ENCODE measurements around the gene APP. TPM values are rescaled to one million over a fixed set of nuclear protein-coding genes. Genes with fewer than 3 reads are reported as not detected.
"Not testable (repeated sequence)": the region's sequence is repeated elsewhere in the genome, so short reads cannot be mapped to it uniquely, and the experiment has no call there.

Gene APP
- total RNA-seq, 2 donors from 2014 or later = 20.5 to 46.6 TPM

DNA sequence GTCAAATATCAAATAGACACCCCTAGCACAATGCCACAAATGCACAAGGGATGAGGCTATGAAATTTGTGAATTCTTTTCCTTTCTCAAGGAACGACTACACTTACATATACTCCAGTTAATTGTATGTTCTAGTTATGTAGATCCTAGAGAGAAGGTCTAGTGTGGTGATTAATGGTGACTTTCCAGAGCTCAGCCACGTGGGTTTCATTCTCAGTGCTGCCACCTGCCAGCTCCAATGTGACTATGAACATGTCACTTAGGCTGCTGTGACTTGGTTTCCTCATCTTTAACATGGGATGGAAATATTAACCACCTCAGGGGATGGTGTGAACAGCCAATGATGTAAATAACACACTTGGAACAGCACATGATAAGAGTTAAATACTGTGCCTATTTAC lies 138.3 kb downstream of the APP start:
- no peaks in the 10 kb centered on the region for H3K27me3 Mint-ChIP-seq
- peak; percentile 56 for ATAC-seq (replicated peaks)
- H3K36me3 Mint-ChIP-seq (ENCODE audit: low read depth) = peaks cover 13% of the 10 kb centered on the region
- peaks cover 4% of the 10 kb centered on the region for H3K4me1 Mint-ChIP-seq
- H3K27ac Mint-ChIP-seq = no peak overlapping the region
- no peak overlapping the region for H3K4me3 Mint-ChIP-seq
- no peaks in the 10 kb centered on the region for H3K9me3 Mint-ChIP-seq

DNA sequence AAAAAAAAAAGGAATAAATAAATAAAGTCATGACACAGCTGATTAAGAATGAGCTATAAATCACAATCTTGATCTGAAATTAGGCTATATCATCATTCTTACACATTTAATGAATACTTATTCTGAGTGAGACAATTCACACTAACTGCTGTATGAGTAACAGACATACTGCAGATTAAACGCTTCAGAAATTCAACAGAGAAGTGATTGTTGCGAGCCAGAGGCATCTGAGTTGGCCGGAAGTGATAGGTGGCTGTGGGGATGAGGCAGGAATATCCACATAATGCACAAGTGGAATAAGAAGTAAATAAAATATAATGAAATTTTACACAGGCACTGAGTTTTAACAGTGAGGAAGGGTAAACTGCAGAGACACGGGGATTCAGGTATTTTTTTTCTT lies 142.4 kb downstream of the APP start:
- peaks cover 24% of the 10 kb centered on the region for H3K36me3 Mint-ChIP-seq (ENCODE audit: low read depth)
- ATAC-seq (replicated peaks) = no peak
- H3K9me3 Mint-ChIP-seq = no peaks in the 10 kb centered on the region
- H3K27me3 Mint-ChIP-seq = no peaks in the 10 kb centered on the region
- H3K27ac Mint-ChIP-seq = no peak overlapping the region
- peaks cover under 1% of the 10 kb centered on the region for H3K4me1 Mint-ChIP-seq
- no peak overlapping the region for H3K4me3 Mint-ChIP-seq

DNA sequence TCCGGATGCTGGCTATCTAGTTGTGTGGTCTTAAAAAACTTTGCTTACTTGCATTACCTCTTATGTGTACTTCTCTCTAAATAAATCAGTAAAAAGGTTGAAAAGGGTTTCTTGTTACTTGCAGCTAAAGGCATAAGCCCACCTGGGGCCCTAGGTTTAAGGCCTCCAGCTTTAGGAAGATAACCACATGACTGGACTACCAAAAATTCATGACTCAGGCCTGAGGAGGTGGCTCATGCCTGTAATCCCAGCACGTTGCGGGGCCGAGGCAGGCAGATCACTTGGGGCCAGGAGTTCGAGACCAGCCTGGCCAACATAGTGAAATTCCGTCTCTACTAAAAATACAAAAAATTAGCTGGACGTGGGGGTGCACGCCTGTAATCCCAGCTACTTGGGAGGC lies 142.9 kb downstream of the APP start:
- ATAC-seq (replicated peaks) = no peak
- no peak overlapping the region for H3K27ac Mint-ChIP-seq
- H3K4me3 Mint-ChIP-seq = no peak overlapping the region
- no peaks in the 10 kb centered on the region for H3K9me3 Mint-ChIP-seq
- no peaks in the 10 kb centered on the region for H3K4me1 Mint-ChIP-seq
- peaks cover 24% of the 10 kb centered on the region for H3K36me3 Mint-ChIP-seq (ENCODE audit: low read depth)
- H3K27me3 Mint-ChIP-seq = no peaks in the 10 kb centered on the region

DNA sequence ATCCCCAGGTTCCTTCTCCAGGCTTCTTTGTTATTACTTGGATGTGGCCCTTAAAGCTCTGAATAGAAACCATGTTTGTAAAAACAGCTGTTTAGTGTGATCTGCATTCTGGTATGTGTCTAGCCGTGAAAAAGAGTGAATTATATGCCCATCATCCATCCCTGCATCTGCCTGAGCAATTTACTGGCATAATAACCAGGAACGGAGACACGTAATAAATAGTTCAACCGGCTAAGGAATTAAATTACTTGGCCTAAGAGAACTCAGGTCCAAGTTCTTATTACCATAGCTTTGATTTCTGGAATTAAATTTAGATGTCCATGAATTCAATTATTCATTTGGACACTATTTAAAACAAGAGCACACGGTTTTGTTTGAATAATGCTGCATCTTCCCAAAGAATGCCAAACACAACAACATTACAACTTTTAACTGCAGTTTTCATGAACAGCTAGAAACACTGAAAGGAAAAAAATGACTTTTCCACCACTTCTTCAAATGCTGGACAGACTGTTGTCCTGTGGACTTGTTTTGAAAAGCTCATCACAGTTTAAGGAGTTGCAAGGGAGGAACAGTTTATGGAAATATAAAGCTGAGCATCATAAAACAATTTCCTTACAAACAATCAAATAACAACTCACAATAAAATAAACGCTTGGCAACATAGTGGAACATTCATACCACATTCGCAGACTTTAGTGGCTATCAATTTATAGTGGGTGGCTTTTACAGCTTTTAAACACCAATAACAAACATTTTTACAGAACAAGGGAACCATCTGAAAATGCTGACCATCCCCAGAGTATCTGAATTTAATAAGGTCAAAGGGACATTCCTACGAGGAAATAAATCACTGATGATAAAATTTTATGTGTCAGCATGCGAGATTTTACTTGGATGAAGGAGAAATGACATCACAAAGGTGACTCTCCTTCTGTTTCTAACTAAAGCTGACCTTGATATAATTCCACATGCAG lies 144.7 kb downstream of the APP start:
- no peaks in the 10 kb centered on the region for H3K9me3 Mint-ChIP-seq
- H3K36me3 Mint-ChIP-seq (ENCODE audit: low read depth) = peaks cover 40% of the 10 kb centered on the region
- H3K27ac Mint-ChIP-seq = no peak overlapping the region
- H3K4me3 Mint-ChIP-seq = no peak overlapping the region
- no peak for ATAC-seq (replicated peaks)
- H3K27me3 Mint-ChIP-seq = no peaks in the 10 kb centered on the region
- no peaks in the 10 kb centered on the region for H3K4me1 Mint-ChIP-seq

DNA sequence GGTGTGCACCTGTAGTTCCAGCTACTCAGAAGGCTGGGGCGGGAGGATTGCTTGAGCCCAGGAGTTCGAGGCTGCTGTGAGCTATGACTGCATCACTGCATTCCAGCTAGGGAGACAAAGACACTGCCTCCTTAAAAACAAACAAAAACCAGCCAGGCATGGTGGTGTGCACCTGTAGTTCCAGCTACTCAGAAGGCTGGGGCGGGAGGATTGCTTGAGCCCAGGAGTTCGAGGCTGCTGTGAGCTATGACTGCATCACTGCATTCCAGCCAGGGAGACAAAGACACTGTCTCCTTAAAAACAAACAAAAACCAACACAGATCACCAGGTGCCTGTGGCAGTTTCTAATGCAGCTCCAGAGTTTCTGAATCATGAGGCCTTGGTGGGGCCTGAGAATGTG lies 147.2 kb downstream of the APP start:
- not testable (repeated sequence) for H3K4me1 Mint-ChIP-seq; H3K9me3 Mint-ChIP-seq; ATAC-seq (replicated peaks); H3K27me3 Mint-ChIP-seq; H3K4me3 Mint-ChIP-seq; H3K27ac Mint-ChIP-seq
- peaks cover 39% of the 10 kb centered on the region for H3K36me3 Mint-ChIP-seq (ENCODE audit: low read depth)

DNA sequence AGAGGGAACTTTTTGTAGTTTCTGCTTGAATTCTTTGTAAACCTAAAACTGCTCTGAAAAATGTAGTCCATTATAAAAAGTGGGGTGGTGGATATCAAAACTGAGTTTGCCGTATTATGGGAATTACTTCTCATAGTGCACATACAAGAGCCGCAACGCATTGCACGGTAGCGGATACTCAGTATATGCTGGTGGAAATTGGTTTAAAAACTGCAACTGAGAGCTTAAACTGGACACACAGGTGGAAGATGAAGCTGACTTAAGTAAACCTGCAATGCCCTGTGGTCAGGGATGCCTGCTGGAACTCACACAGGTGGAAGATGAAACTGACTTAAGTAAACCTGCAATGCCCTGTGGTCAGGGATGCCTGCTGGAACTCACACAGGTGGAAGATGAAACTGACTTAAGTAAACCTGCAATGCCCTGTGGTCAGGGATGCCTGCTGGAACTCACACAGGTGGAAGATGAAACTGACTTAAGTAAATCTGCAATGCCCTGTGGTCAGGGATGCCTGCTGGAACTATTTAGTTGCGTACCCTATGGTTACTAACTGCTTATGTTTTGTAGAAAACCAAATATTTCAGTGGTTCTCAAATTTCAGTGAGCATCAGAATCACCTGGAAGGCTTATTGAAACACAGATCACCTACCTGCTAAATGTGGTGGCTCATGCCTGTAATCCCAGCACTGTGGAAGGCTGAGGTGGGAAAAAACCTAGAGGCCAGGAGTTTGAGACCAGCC lies 147.8 kb downstream of the APP start:
- not testable (repeated sequence) for H3K27me3 Mint-ChIP-seq; ATAC-seq (replicated peaks); H3K4me1 Mint-ChIP-seq; H3K27ac Mint-ChIP-seq; H3K9me3 Mint-ChIP-seq; H3K4me3 Mint-ChIP-seq
- peaks cover 38% of the 10 kb centered on the region for H3K36me3 Mint-ChIP-seq (ENCODE audit: low read depth)

DNA sequence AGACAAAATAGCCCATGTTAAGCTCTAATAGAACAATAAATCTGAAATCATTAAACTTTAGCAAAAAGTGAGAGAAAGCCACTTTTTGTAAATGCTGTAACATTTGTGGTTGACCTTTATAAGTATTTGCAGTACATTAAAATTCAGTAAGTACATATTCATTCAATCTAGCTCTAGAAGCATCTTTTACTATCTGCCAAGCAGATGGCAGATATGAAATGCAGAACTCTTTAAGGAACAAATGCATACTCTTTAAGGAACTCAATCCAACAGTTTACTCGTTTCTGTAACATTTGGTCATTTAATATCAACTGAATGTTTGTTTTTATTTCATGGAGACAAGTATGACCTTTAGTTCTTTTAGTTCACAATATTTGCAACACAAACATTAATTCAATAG lies 150.1 kb downstream of the APP start:
- Mint-ChIP-seq H3K9me3 (no peaks in the 10 kb centered on the region), H3K27ac (no peak overlapping the region), H3K4me3 (no peak overlapping the region), H3K27me3 (no peaks in the 10 kb centered on the region), H3K36me3 (ENCODE audit: low read depth) (peaks cover 38% of the 10 kb centered on the region), H3K4me1 (no peaks in the 10 kb centered on the region)
- no peak for ATAC-seq (replicated peaks)

DNA sequence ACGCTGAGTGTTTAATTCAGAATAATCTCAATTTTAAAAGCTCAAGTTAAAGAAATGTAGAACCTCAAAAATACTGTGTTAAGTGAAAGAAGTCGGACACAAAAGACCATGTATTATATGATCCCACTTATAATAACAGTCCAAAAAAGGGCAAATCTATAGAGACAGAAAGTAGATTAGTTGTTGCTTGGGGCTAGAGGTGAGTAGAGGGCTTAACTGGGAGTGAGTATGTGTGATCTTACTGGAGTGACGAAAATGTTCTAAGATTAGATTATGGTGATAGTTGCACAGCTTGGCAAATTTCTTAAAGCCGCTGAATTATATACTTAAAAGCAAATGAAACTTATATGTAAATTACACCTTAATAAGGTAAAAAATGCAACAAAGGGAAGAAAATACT lies 150.5 kb downstream of the APP start:
- ATAC-seq (replicated peaks) = no peak
- H3K27ac Mint-ChIP-seq = no peak overlapping the region
- no peaks in the 10 kb centered on the region for H3K4me1 Mint-ChIP-seq
- no peak overlapping the region for H3K4me3 Mint-ChIP-seq
- no peaks in the 10 kb centered on the region for H3K27me3 Mint-ChIP-seq
- H3K36me3 Mint-ChIP-seq (ENCODE audit: low read depth) = peaks cover 34% of the 10 kb centered on the region
- no peaks in the 10 kb centered on the region for H3K9me3 Mint-ChIP-seq

DNA sequence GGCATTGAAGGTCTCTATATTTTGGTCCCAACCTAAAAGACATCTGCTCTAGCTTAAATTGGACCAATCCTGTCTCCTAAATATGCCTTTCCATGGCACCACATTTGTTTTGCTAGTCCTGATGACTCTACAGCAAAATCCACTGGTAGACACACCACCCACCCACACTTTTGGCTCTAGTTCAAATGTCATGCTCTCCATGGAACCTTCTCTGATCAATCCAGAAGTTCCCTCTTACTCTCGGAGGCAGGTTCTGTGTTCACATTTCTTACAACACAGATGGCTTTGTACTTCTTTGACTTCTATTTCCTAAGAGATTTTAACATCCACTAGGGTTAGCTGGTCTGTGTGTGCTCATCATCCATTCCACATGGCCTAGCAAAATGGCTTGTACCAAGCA lies 151.3 kb downstream of the APP start:
- peaks cover 30% of the 10 kb centered on the region for H3K36me3 Mint-ChIP-seq (ENCODE audit: low read depth)
- no peaks in the 10 kb centered on the region for H3K4me1 Mint-ChIP-seq
- no peak for ATAC-seq (replicated peaks)
- no peaks in the 10 kb centered on the region for H3K27me3 Mint-ChIP-seq
- H3K9me3 Mint-ChIP-seq = no peaks in the 10 kb centered on the region
- no peak overlapping the region for H3K27ac Mint-ChIP-seq
- H3K4me3 Mint-ChIP-seq = no peak overlapping the region

DNA sequence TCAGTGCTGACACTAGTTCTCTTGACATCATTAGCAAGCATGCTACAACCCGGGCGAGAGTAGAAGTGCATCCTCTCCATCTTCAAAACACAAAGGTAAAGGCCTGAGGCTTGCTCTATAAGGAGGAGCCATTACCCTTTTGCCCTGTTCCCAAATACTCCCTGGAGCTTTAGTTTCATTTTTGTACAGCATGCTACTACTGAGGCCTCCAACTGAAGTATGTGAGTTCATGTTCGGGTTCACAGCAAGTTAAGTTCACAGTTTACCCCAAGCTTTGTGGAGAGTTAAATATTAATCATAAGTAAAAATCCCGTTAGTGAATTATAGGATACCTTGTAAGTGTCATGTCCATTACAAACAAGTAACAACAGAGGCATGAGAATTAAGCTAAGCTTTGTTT lies 156.6 kb downstream of the APP start:
- Mint-ChIP-seq H3K27ac (no peak overlapping the region), H3K4me3 (no peak overlapping the region), H3K4me1 (no peaks in the 10 kb centered on the region), H3K36me3 (ENCODE audit: low read depth) (no peaks in the 10 kb centered on the region), H3K9me3 (no peaks in the 10 kb centered on the region), H3K27me3 (no peaks in the 10 kb centered on the region)
- no peak for ATAC-seq (replicated peaks)

DNA sequence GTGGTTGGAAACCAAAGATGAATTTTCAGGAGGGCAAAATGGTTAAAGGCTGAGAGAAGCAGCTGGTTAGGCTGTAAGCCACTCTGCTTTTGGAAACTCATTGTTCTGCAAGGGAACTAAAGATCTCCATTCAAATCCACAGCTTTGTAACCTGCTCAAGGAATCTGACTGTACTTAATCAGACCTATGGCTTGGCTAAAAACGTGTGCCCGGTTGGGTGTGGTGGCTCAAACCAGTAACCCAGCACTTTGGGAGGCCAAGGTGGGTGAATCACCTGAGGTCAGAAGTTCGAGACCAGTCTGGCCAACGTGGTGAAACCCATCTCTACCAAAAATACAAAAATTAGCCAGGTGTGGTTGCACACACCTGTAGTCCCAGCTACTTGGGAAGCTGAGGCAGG lies 158.1 kb downstream of the APP start:
- ATAC-seq (replicated peaks) = not testable (repeated sequence)

DNA sequence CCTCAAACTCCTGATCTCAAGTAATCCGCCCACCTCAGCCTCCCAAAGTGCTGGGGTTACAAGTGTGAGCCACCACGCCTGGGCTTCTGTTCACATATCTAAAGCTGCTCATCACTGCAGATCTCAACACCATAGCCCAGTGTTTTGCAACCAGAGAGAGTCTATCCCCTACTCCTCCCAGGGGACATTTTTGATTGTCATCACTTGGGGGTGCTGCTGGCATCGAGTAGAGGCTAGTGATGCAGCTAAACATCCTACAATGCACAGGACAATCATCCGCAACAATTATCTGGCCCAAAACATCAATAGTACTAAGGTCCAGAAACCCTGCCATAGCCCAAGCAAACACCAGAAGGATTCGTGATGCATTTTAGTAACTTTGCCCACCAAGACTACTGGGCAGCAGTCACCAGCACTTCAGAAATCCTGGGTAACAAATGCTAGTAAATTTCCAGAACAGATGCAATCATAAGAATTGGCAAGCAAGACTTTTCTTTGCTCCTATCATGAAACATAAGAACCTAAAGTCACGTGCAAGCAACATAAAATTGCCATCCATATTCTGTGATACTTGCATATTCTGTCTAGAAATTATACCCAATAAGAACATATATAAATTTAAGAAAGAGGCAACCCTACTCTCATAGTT lies 159.2 kb downstream of the APP start:
- no peaks in the 10 kb centered on the region for H3K9me3 Mint-ChIP-seq
- H3K4me3 Mint-ChIP-seq = no peak overlapping the region
- H3K27ac Mint-ChIP-seq = no peak overlapping the region
- ATAC-seq (replicated peaks) = no peak
- no peaks in the 10 kb centered on the region for H3K36me3 Mint-ChIP-seq (ENCODE audit: low read depth)
- no peaks in the 10 kb centered on the region for H3K4me1 Mint-ChIP-seq
- H3K27me3 Mint-ChIP-seq = no peaks in the 10 kb centered on the region

More for the DNA sequence above, 158.1 kb downstream of the APP start:
- not testable (repeated sequence) for H3K4me3 Mint-ChIP-seq; H3K4me1 Mint-ChIP-seq; H3K36me3 Mint-ChIP-seq (ENCODE audit: low read depth); H3K9me3 Mint-ChIP-seq; H3K27me3 Mint-ChIP-seq; H3K27ac Mint-ChIP-seq

DNA sequence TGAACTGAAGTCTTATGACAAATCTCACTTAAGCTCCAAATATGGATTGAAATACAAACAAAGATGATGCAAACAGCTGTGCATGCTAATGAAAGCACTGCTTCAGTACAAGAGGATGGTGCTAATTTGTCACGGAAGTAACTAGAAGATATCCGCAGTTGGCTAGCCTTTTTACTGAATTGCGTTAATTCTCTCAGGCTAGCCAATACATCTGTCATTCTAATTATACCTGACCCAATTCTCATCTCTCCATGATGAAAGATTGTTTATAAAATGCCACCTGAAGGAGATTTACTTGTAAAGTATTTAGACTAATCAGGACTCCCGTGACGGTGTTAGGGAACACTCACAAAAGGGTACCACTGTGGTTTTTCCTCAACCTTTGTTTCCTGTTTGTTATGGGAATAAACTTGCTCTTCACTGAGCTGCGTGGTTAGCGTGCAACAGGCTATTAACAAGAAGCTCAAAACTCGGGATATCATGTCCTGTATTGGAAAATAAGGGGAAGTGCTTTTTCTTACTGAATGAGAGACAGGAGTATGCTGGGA lies 162.5 kb downstream of the APP start:
- Mint-ChIP-seq H3K9me3 (no peaks in the 10 kb centered on the region), H3K36me3 (ENCODE audit: low read depth) (no peaks in the 10 kb centered on the region), H3K4me1 (no peaks in the 10 kb centered on the region), H3K27ac (no peak overlapping the region), H3K27me3 (no peaks in the 10 kb centered on the region), H3K4me3 (no peak overlapping the region)
- ATAC-seq (replicated peaks) = no peak

DNA sequence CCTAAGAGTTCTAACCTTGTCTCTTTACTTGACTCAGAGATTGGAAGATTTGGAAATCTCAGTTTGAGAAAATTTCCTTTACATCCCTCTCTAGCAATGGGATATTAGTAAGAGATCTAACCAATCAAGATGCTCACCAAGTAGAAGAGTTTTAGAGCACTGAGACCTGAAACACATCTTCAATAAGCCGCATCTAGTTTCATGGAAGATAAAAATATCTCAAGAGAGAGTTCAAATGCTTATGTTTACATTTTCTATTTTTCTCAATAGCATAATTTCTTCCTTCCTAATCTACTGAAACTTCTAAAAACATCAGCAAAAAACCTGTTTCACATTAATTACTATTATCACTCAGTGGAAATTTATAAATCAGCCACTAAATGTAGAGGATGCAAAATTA lies 165.1 kb downstream of the APP start:
- H3K4me3 Mint-ChIP-seq = no peak overlapping the region
- ATAC-seq (replicated peaks) = no peak
- H3K9me3 Mint-ChIP-seq = no peaks in the 10 kb centered on the region
- H3K27ac Mint-ChIP-seq = no peak overlapping the region
- H3K4me1 Mint-ChIP-seq = no peaks in the 10 kb centered on the region
- no peaks in the 10 kb centered on the region for H3K36me3 Mint-ChIP-seq (ENCODE audit: low read depth)
- H3K27me3 Mint-ChIP-seq = no peaks in the 10 kb centered on the region

All from activated T-helper 17 cell treated with anti-CD3 and anti-CD28 coated beads, Interleukin-2, amount 50 U/mL, for 72 hours (primary cell).